ENCODE data around the gene JAK1.

Gene JAK1

GRCh38 chr1:64884261-64885040 is 81.9 kb downstream of the JAK1 start:
- peak overlapping the region; percentile 67 for H3K27ac ChIP-seq
- peak; percentile 55 for DNase-seq

DNA sequence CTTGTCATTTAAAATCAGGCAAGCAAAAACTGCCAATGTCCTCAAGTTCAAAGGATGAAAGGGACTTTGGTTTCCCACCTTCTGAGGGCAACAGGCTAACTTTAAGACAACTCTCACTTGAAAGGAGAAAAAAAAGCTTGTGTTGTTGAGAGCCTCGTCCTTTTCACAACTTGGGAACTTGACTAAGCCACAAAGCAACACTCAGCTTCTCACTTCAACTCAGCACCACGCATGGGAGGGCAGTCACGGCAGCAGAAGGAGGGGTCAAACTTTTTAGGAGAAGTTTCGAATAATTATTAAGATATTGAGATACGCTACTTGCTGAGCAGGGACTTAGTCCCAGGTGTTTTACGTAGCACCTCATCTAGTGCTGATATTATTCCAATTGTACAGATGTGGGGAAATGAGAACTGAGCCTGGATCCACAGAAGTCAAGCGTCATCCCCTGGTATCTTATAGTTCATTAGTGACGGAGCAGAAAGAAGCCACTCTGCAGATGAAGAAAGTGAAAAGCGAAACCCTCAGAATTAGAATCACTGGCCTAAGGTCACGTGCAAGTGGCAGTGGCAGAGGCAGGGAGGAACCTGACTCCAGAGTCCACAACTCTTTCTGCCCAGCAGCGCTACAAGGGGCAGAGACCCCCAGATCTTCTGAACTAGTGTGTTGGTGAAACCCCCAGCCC is 83.6 kb downstream of the JAK1 start:
- Histone ChIP-seq H3K27ac (no peak overlapping the region), H3K27me3 (replicated peaks) (no peaks in the 10 kb centered on the region), H3K4me3 (ENCODE audit: low read depth, low read length) (no peak overlapping the region), H3K36me3 (replicated peaks) (peaks cover 12% of the 10 kb centered on the region)
- TF ChIP-seq CTCF (IDR thresholded peaks at IDR 0.05; ENCODE audit: low read depth, low read length, missing control alignments), result no peak
- in situ Hi-C loops (cut with HindIII; ENCODE audit: low pct_ligation_motif_present, low sequenced_read_pairs), result no loop called here
- DNase-seq, result no peak

More at GRCh38 chr1:64884261-64885040, 81.9 kb downstream of the JAK1 start:
- Histone ChIP-seq H3K36me3 (replicated peaks) (peaks cover 8% of the 10 kb centered on the region), H3K4me3 (ENCODE audit: low read depth, low read length) (no peak overlapping the region), H3K27me3 (replicated peaks) (no peaks in the 10 kb centered on the region)
- peak; percentile 29 for TF ChIP-seq CTCF (IDR thresholded peaks at IDR 0.05; ENCODE audit: low read depth, low read length, missing control alignments)
- in situ Hi-C loops (cut with HindIII; ENCODE audit: low pct_ligation_motif_present, low sequenced_read_pairs), result no loop called here

DNA sequence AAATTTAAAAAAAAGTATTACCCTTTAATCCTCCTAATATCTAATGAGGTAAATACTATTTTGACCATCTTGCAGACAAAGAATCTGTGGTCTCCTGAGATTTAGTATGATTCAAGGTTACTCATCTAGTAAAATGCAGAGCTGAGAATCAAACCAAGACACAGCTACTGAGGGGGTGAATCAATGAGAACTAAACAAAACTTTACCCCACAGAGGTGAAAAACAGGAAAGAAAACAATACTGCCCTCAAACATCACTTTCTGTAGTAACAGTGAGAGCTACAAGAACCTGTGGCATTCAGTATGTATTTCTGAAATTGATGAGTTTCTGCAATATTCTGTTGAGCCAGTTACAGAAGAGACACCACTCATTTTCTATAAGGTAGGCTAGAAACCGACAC is 85.1 kb downstream of the JAK1 start:
- in situ Hi-C loops (cut with HindIII; ENCODE audit: low pct_ligation_motif_present, low sequenced_read_pairs), result no loop called here
- Histone ChIP-seq H3K36me3 (replicated peaks) (peaks cover 14% of the 10 kb centered on the region), H3K4me3 (ENCODE audit: low read depth, low read length) (no peak overlapping the region), H3K27ac (peak overlapping the region; percentile 63), H3K27me3 (replicated peaks) (no peaks in the 10 kb centered on the region)
- no peak for TF ChIP-seq CTCF (IDR thresholded peaks at IDR 0.05; ENCODE audit: low read depth, low read length, missing control alignments)
- DNase-seq, result peak; percentile 38

GRCh38 chr1:64880449-64880848 is 85.9 kb downstream of the JAK1 start:
- no peak for DNase-seq
- in situ Hi-C loops (cut with HindIII; ENCODE audit: low pct_ligation_motif_present, low sequenced_read_pairs), result no loop called here
- Histone ChIP-seq H3K27me3 (replicated peaks) (no peaks in the 10 kb centered on the region), H3K4me3 (ENCODE audit: low read depth, low read length) (no peak overlapping the region), H3K27ac (peak overlapping the region; percentile 63), H3K36me3 (replicated peaks) (peaks cover 23% of the 10 kb centered on the region)
- no peak for TF ChIP-seq CTCF (IDR thresholded peaks at IDR 0.05; ENCODE audit: low read depth, low read length, missing control alignments)

GRCh38 chr1:64878931-64879611 is 87.3 kb downstream of the JAK1 start:
- peak; percentile 45 for DNase-seq
- no peaks in the 10 kb centered on the region for H3K27me3 ChIP-seq (replicated peaks)
- H3K36me3 ChIP-seq (replicated peaks), result peaks cover 33% of the 10 kb centered on the region
- in situ Hi-C loops (cut with HindIII; ENCODE audit: low pct_ligation_motif_present, low sequenced_read_pairs), result no loop called here
- H3K27ac ChIP-seq, result peak overlapping the region; percentile 48
- TF ChIP-seq CTCF (IDR thresholded peaks at IDR 0.05; ENCODE audit: low read depth, low read length, missing control alignments), result no peak
- H3K4me3 ChIP-seq (ENCODE audit: low read depth, low read length), result no peak overlapping the region

Data from brain microvascular endothelial cell (primary cell).